WTC11 (cell line): ENCODE measurements around the gene RBFOX2.

ENCODE experiments used
- AFF4 ChIP-seq: sonication (generic); formaldehyde crosslinking; IDR thresholded peaks from 2 replicates; pipeline ENCODE4 v1.8.1; 2023; ENCODE audit warnings: mild to moderate bottlenecking, missing genetic modification reagents, borderline replicate concordance
- CBFB ChIP-seq: sonication (generic); formaldehyde crosslinking; IDR thresholded peaks from 2 replicates; pipeline ENCODE4 v1.8.1; 2022; ENCODE audit warnings: mild to moderate bottlenecking, low read depth, missing genetic modification reagents
- CREB1 ChIP-seq: sonication (generic); formaldehyde crosslinking; IDR thresholded peaks from 2 replicates; pipeline ENCODE4 v1.8.0; 2023; ENCODE audit warnings: mild to moderate bottlenecking, missing genetic modification reagents
- CTCF ChIP-seq: fragments of 200-600 bp; IDR thresholded peaks from 2 replicates; pipeline ENCODE4 v1.8.0; 2022; ENCODE audit warnings: antibody characterized with exemption
- E2F4 ChIP-seq: sonication (generic); formaldehyde crosslinking; IDR thresholded peaks from 2 replicates; pipeline ENCODE4 v1.8.1; 2022; ENCODE audit warnings: low read depth, mild to moderate bottlenecking, moderate library complexity, missing genetic modification reagents, borderline replicate concordance
- JUN ChIP-seq: sonication (generic); formaldehyde crosslinking; IDR thresholded peaks from 2 replicates; pipeline ENCODE4 v1.8.0; 2023; ENCODE audit warnings: mild to moderate bottlenecking, missing genetic modification reagents
- NFATC4 ChIP-seq: fragments of 250-450 bp; sonication (Bioruptor Pico); IDR thresholded peaks from 2 replicates; pipeline ENCODE4 v1.9.0; 2021; ENCODE audit warnings: mild to moderate bottlenecking
- USF1 ChIP-seq: sonication (generic); formaldehyde crosslinking; IDR thresholded peaks from 2 replicates; pipeline ENCODE4 v1.8.0; 2022; ENCODE audit warnings: mild to moderate bottlenecking, missing genetic modification reagents
- USF2 ChIP-seq: sonication (generic); formaldehyde crosslinking; IDR thresholded peaks from 2 replicates; pipeline ENCODE4 v1.8.1; 2023; ENCODE audit warnings: mild to moderate bottlenecking, missing genetic modification reagents, moderate library complexity
- ZNF138 ChIP-seq: sonication (generic); formaldehyde crosslinking; conservative IDR thresholded peaks from 2 replicates; pipeline ENCODE4 v1.8.1; 2022; ENCODE audit warnings: mild to moderate bottlenecking, moderate library complexity, missing genetic modification reagents

- no peak for TF ChIP-seq USF2 (CRISPR knock-in tag)
- TF ChIP-seq NFATC4 (CRISPR knock-in tag): no peak
- no peak for TF ChIP-seq CTCF
- TF ChIP-seq CBFB (CRISPR knock-in tag): no peak
- TF ChIP-seq AFF4 (CRISPR knock-in tag): no peak
- no peak for TF ChIP-seq CREB1
- TF ChIP-seq USF1 (CRISPR knock-in tag): no peak
- no peak for TF ChIP-seq ZNF138 (CRISPR knock-in tag)
- no peak for TF ChIP-seq JUN (CRISPR knock-in tag)
- no peak for TF ChIP-seq E2F4
Observed at GRCh38 chr22:35955546-35955945, 73.1 kb downstream of the RBFOX2 start.
